OCI-LY1 (cell line): Measurements from ENCODE around the gene RPL18A.

ENCODE experiments used
- H2AFZ ChIP-seq: fragments of 200-600 bp; sonication (generic), shearing (Covaris generic); 2 replicates; pipeline ENCODE4 v1.6.0; 2014; ENCODE audit warnings: antibody characterized with exemption, mild to moderate bottlenecking, low read length
- H3F3A ChIP-seq: fragments of 200-600 bp; sonication (generic), shearing (Covaris generic); 2 replicates; pipeline ENCODE4 v1.6.0; 2014; ENCODE audit warnings: mild to moderate bottlenecking, antibody characterized with exemption, low read length, moderate library complexity; ENCODE audit not compliant: insufficient read depth
- H3K27ac ChIP-seq: fragments of 200-600 bp; sonication (generic); 2 replicates; pipeline ENCODE4 v1.5.1; 2014; ENCODE audit warnings: low read length, mixed run types, mild to moderate bottlenecking, low read depth; ENCODE audit not compliant: poor library complexity, severe bottlenecking
- H3K27me3 ChIP-seq: fragments of 200-600 bp; sonication (generic); 2 replicates; pipeline ENCODE4 v1.6.0; 2014; ENCODE audit warnings: antibody characterized with exemption, mild to moderate bottlenecking, low read length, moderate library complexity; ENCODE audit not compliant: insufficient read depth
- H3K36me3 ChIP-seq: fragments of 200-600 bp; sonication (generic); 2 replicates; pipeline ENCODE4 v1.6.1; 2014; ENCODE audit warnings: mild to moderate bottlenecking, antibody characterized with exemption, low read length, moderate library complexity, mixed read lengths; ENCODE audit not compliant: insufficient read depth
- H3K4me1 ChIP-seq: fragments of 200-600 bp; sonication (generic); 2 replicates; pipeline ENCODE4 v1.5.1; 2014; ENCODE audit warnings: mild to moderate bottlenecking, low read length, moderate library complexity; ENCODE audit not compliant: insufficient read depth, severe bottlenecking
- H3K4me2 ChIP-seq: fragments of 200-600 bp; sonication (generic), shearing (Covaris generic); 2 replicates; pipeline ENCODE4 v1.6.1; 2014; ENCODE audit warnings: low read length
- H3K4me3 ChIP-seq: fragments of 200-600 bp; sonication (generic); 2 replicates; pipeline ENCODE4 v1.5.1; 2014; ENCODE audit warnings: low read length, low read depth, mild to moderate bottlenecking, mixed read lengths; ENCODE audit not compliant: poor library complexity, severe bottlenecking
- H3K79me2 ChIP-seq: fragments of 200-600 bp; shearing (Covaris generic); 2 replicates; pipeline ENCODE4 v1.6.1; 2016; ENCODE audit warnings: mixed run types, low read length, mixed read lengths; ENCODE audit not compliant: insufficient read depth
- H3K9ac ChIP-seq: fragments of 200-600 bp; sonication (generic), shearing (Covaris generic); 2 replicates; pipeline ENCODE4 v1.6.1; 2014; ENCODE audit warnings: mild to moderate bottlenecking, low read length, mixed read lengths
- H3K9me2 ChIP-seq: fragments of 200-600 bp; sonication (generic), shearing (Covaris generic); 2 replicates; pipeline ENCODE4 v1.6.1; 2014; ENCODE audit warnings: low read depth, mild to moderate bottlenecking, low read length, mixed read lengths
- H3K9me3 ChIP-seq: fragments of 200-600 bp; shearing (Covaris generic); 2 replicates; pipeline ENCODE4 v1.6.1; 2014; ENCODE audit warnings: low read length, mixed read lengths
- H4K20me1 ChIP-seq: fragments of 200-600 bp; sonication (generic), shearing (Covaris generic); 2 replicates; pipeline ENCODE4 v1.6.0; 2016; ENCODE audit warnings: mild to moderate bottlenecking, low read length; ENCODE audit not compliant: insufficient read depth
- CTCF ChIP-seq: fragments of 200-600 bp; sonication (generic), shearing (Covaris generic); IDR thresholded peaks from 2 replicates; pipeline ENCODE4 v1.5.1; 2017; ENCODE audit warnings: mild to moderate bottlenecking, antibody characterized with exemption, low read length, moderate library complexity, mixed read lengths
- EZH2 ChIP-seq: fragments of 200-600 bp; sonication (generic), shearing (Covaris generic); IDR thresholded peaks from 2 replicates; pipeline ENCODE4 v1.8.0; 2017; ENCODE audit warnings: borderline replicate concordance, mixed run types, mild to moderate bottlenecking, antibody characterized with exemption, low read length, moderate library complexity, mixed read lengths

RPL18A gene

DNA sequence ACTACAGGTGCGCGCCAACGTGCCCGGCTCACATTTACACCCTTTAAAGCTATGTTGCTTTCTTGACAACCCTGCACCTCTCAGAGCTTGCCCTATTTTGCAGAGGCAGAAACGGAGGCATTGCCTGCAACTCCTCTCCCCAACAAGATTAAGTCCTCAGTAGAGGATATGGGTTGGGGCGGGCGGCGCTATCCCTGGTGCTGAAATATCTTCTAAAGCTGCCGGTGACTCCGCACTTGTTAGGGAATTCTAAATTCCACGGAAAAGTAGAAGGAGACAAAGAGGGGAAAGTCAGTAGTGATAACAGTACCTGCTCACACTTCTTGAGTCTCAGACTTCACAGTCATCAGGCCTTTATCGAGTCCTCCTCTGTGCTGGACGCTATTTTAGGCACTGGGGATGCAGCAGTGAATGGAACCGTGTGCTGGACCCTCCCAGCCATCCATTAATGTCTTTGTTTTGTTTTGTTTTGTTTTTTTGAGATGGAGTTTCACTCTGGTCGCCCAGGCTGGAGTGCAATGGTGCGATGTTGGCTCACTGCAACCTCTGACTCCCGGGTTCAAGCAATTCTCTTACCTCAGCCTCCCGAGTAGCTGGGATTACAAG, 30.0 kb downstream of the RPL18A start:
- H3K9ac ChIP-seq = no peak overlapping the region
- no peaks in the 10 kb centered on the region for H3K36me3 ChIP-seq
- no peaks in the 10 kb centered on the region for H3K9me2 ChIP-seq
- no peaks in the 10 kb centered on the region for H3K79me2 ChIP-seq
- H3K27ac ChIP-seq = no peak overlapping the region
- H3F3A ChIP-seq = no peaks in the 10 kb centered on the region
- H2AFZ ChIP-seq = no peak overlapping the region
- H3K27me3 ChIP-seq = no peaks in the 10 kb centered on the region
- no peak overlapping the region for H3K4me3 ChIP-seq
- no peaks in the 10 kb centered on the region for H3K4me1 ChIP-seq
- TF ChIP-seq EZH2 (no peak), CTCF (no peak)
- no peaks in the 10 kb centered on the region for H4K20me1 ChIP-seq
- H3K9me3 ChIP-seq = no peaks in the 10 kb centered on the region
- H3K4me2 ChIP-seq = no peak overlapping the region

- H3K27ac ChIP-seq = no peak overlapping the region
- no peak overlapping the region for H2AFZ ChIP-seq
- no peak overlapping the region for H3K4me3 ChIP-seq
- no peaks in the 10 kb centered on the region for H3K79me2 ChIP-seq
- no peaks in the 10 kb centered on the region; the same call in 1 of the 2 replicates for H3K27me3 ChIP-seq
- no peaks in the 10 kb centered on the region for H3K9me2 ChIP-seq
- H3K4me2 ChIP-seq = no peak overlapping the region
- no peaks in the 10 kb centered on the region for H3K36me3 ChIP-seq
- H3K9ac ChIP-seq = no peak overlapping the region
- H3F3A ChIP-seq = no peaks in the 10 kb centered on the region
- TF ChIP-seq EZH2 (no peak), CTCF (no peak)
- no peaks in the 10 kb centered on the region for H3K9me3 ChIP-seq
- no peaks in the 10 kb centered on the region for H4K20me1 ChIP-seq
- no peaks in the 10 kb centered on the region for H3K4me1 ChIP-seq
These were observed 34.1 kb downstream of the RPL18A start for GRCh38 chr19:17893766-17894165.

- H4K20me1 ChIP-seq = no peaks in the 10 kb centered on the region
- H3F3A ChIP-seq = no peaks in the 10 kb centered on the region
- no peak overlapping the region for H3K27ac ChIP-seq
- H3K9ac ChIP-seq = no peak overlapping the region
- no peaks in the 10 kb centered on the region for H3K4me1 ChIP-seq
- no peaks in the 10 kb centered on the region for H3K79me2 ChIP-seq
- no peak overlapping the region for H3K4me3 ChIP-seq
- H2AFZ ChIP-seq = no peak overlapping the region
- no peak for TF ChIP-seq CTCF
- no peak for TF ChIP-seq EZH2
- no peaks in the 10 kb centered on the region for H3K36me3 ChIP-seq
- no peaks in the 10 kb centered on the region for H3K9me2 ChIP-seq
- peaks cover 4% of the 10 kb centered on the region; the same call in 1 of the 2 replicates for H3K27me3 ChIP-seq
- no peak overlapping the region for H3K4me2 ChIP-seq
- no peaks in the 10 kb centered on the region for H3K9me3 ChIP-seq
These were observed 43.0 kb downstream of the RPL18A start for GRCh38 chr19:17902701-17903100.
